Activated CD8-positive, alpha-beta memory T cell treated with anti-CD3 and anti-CD28 coated beads, Interleukin-2, amount 50 U/mL, for 24 hours (primary cell): ENCODE results near the gene UBXN7.
"Not testable (repeated sequence)": the region's sequence is repeated elsewhere in the genome, so short reads cannot be mapped to it uniquely, and the experiment has no call there.

Experiments used
- DNase-seq: peaks from one replicate; pipeline ENCODE4 v3.0.0-alpha.2; 2020; ENCODE audit errors: extremely low read depth

Gene UBXN7

GRCh38 chr3:196356556-196356955 is 75.7 kb downstream of the UBXN7 start:
- DNase-seq, result no peak

- DNase-seq, result no peak
These were observed 76.6 kb downstream of the UBXN7 start for GRCh38 chr3:196355668-196356067.

- no peak for DNase-seq
These were observed 78.1 kb downstream of the UBXN7 start for GRCh38 chr3:196354132-196354531.

- no peak for DNase-seq
These were observed 80.7 kb downstream of the UBXN7 start for GRCh38 chr3:196351541-196351940.

- no peak for DNase-seq
These were observed 82.2 kb downstream of the UBXN7 start for GRCh38 chr3:196350067-196350466.

GRCh38 chr3:196348698-196349097 is 83.5 kb downstream of the UBXN7 start:
- no peak for DNase-seq

- DNase-seq, result no peak
These were observed 87.6 kb downstream of the UBXN7 start for GRCh38 chr3:196344663-196345062.

GRCh38 chr3:196343917-196344316 is 88.3 kb downstream of the UBXN7 start:
- not testable (repeated sequence) for DNase-seq

- no peak for DNase-seq
These were observed 91.1 kb downstream of the UBXN7 start for GRCh38 chr3:196341137-196341536.

GRCh38 chr3:196340466-196340865 is 91.8 kb downstream of the UBXN7 start:
- DNase-seq, result no peak

GRCh38 chr3:196339493-196340254 is 92.6 kb downstream of the UBXN7 start:
- DNase-seq, result no peak

- no peak for DNase-seq
These were observed 93.2 kb downstream of the UBXN7 start for GRCh38 chr3:196339044-196339443.

- no peak for DNase-seq
These were observed 95.7 kb downstream of the UBXN7 start for GRCh38 chr3:196336319-196337145.

GRCh38 chr3:196335503-196335948 is 96.7 kb downstream of the UBXN7 start:
- no peak for DNase-seq

GRCh38 chr3:196334982-196335381 is 97.2 kb downstream of the UBXN7 start:
- DNase-seq, result no peak

- no peak for DNase-seq
These were observed 100.1 kb downstream of the UBXN7 start for GRCh38 chr3:196332168-196332567.

- DNase-seq, result no peak
These were observed 104.8 kb downstream of the UBXN7 start for GRCh38 chr3:196327405-196327804.

GRCh38 chr3:196326936-196327335 is 105.3 kb downstream of the UBXN7 start:
- DNase-seq, result no peak

GRCh38 chr3:196323691-196324090 is 108.5 kb downstream of the UBXN7 start:
- no peak for DNase-seq

- DNase-seq, result no peak
These were observed 109.2 kb downstream of the UBXN7 start for GRCh38 chr3:196323016-196323415.

- DNase-seq, result no peak
These were observed 111.1 kb downstream of the UBXN7 start for GRCh38 chr3:196321162-196321561.

GRCh38 chr3:196320137-196320536 is 112.1 kb downstream of the UBXN7 start:
- DNase-seq, result no peak
